ENCODE measurements around the gene UPK1A. TPM values are rescaled to one million over a fixed set of nuclear protein-coding genes. Genes with fewer than 3 reads are reported as not detected.

Gene UPK1A
- total RNA-seq, 1 experiment from 2014 or later = not detected

GRCh38 chr19:35620001-35620400 is 46.3 kb upstream of the UPK1A start:
- no TSS peak for BruUV-seq (replicated peaks)
- no peak for TF ChIP-seq EZH2 (IDR thresholded peaks at IDR 0.05; ENCODE audit: borderline replicate concordance, low read depth, low read length, poor library complexity, severe bottlenecking)
- TF ChIP-seq, protein P1, sequence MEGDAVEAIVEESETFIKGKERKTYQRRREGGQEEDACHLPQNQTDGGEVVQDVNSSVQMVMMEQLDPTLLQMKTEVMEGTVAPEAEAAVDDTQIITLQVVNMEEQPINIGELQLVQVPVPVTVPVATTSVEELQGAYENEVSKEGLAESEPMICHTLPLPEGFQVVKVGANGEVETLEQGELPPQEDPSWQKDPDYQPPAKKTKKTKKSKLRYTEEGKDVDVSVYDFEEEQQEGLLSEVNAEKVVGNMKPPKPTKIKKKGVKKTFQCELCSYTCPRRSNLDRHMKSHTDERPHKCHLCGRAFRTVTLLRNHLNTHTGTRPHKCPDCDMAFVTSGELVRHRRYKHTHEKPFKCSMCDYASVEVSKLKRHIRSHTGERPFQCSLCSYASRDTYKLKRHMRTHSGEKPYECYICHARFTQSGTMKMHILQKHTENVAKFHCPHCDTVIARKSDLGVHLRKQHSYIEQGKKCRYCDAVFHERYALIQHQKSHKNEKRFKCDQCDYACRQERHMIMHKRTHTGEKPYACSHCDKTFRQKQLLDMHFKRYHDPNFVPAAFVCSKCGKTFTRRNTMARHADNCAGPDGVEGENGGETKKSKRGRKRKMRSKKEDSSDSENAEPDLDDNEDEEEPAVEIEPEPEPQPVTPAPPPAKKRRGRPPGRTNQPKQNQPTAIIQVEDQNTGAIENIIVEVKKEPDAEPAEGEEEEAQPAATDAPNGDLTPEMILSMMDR (conservative IDR thresholded peaks at IDR 0.05; ENCODE audit: low read depth, low read length) = no peak

GRCh38 chr19:35621708-35622107 is 44.6 kb upstream of the UPK1A start:
- DNase-seq (ENCODE audit: low spot score) = no peak
- Histone ChIP-seq H3K9me3 (ENCODE audit: low read depth, low read length, poor library complexity, severe bottlenecking) (no peaks in the 10 kb centered on the region), H3K4me1 (ENCODE audit: insufficient read depth, low read length, poor library complexity, severe bottlenecking) (no peaks in the 10 kb centered on the region), H3K4me3 (ENCODE audit: low read depth, low read length, poor library complexity, severe bottlenecking) (no peak overlapping the region), H3K36me3 (ENCODE audit: insufficient read depth, low read length, poor library complexity, severe bottlenecking) (no peaks in the 10 kb centered on the region), H3K27ac (ENCODE audit: low read depth, low read length, poor library complexity, severe bottlenecking) (no peak overlapping the region), H3K27me3 (replicated peaks; ENCODE audit: insufficient read depth, low read depth, low read length, poor library complexity) (no peaks in the 10 kb centered on the region)
- intact Hi-C loops (cut with micrococcal nuclease; ENCODE audit: unreplicated experiment) = no loop called here
- BruUV-seq (replicated peaks) = no TSS peak
- ChIA-PET POLR2A (ENCODE audit: low non-redundant PET) (no interaction called here), CTCF (no interaction called here)
- no peak for TF ChIP-seq EZH2 (IDR thresholded peaks at IDR 0.05; ENCODE audit: borderline replicate concordance, low read depth, low read length, poor library complexity, severe bottlenecking)
- TF ChIP-seq, protein P1 (conservative IDR thresholded peaks at IDR 0.05; ENCODE audit: low read depth, low read length) = no peak

More at GRCh38 chr19:35620001-35620400, 46.3 kb upstream of the UPK1A start:
- no peak overlapping the region for H3K27ac ChIP-seq (ENCODE audit: low read depth, low read length, poor library complexity, severe bottlenecking)
- CTCF ChIA-PET = no interaction called here
- intact Hi-C loops (cut with micrococcal nuclease; ENCODE audit: unreplicated experiment) = no loop called here
- H3K36me3 ChIP-seq (ENCODE audit: insufficient read depth, low read length, poor library complexity, severe bottlenecking) = no peaks in the 10 kb centered on the region
- DNase-seq (ENCODE audit: low spot score) = no peak
- no peaks in the 10 kb centered on the region for H3K27me3 ChIP-seq (replicated peaks; ENCODE audit: insufficient read depth, low read depth, low read length, poor library complexity)
- H3K9me3 ChIP-seq (ENCODE audit: low read depth, low read length, poor library complexity, severe bottlenecking) = no peaks in the 10 kb centered on the region
- POLR2A ChIA-PET (ENCODE audit: low non-redundant PET) = no interaction called here
- H3K4me1 ChIP-seq (ENCODE audit: insufficient read depth, low read length, poor library complexity, severe bottlenecking) = no peaks in the 10 kb centered on the region
- H3K4me3 ChIP-seq (ENCODE audit: low read depth, low read length, poor library complexity, severe bottlenecking) = no peak overlapping the region

- H3K27me3 ChIP-seq (replicated peaks; ENCODE audit: insufficient read depth, low read depth, low read length, poor library complexity) = no peaks in the 10 kb centered on the region
- BruUV-seq (replicated peaks) = no TSS peak
- POLR2A ChIA-PET (ENCODE audit: low non-redundant PET) = no interaction called here
- H3K4me1 ChIP-seq (ENCODE audit: insufficient read depth, low read length, poor library complexity, severe bottlenecking) = peaks cover 1% of the 10 kb centered on the region
- intact Hi-C loops (cut with micrococcal nuclease; ENCODE audit: unreplicated experiment) = no loop called here
- no peaks in the 10 kb centered on the region for H3K9me3 ChIP-seq (ENCODE audit: low read depth, low read length, poor library complexity, severe bottlenecking)
- H3K27ac ChIP-seq (ENCODE audit: low read depth, low read length, poor library complexity, severe bottlenecking) = no peak overlapping the region
- no peak for DNase-seq (ENCODE audit: low spot score)
- CTCF ChIA-PET = no interaction called here
- H3K4me3 ChIP-seq (ENCODE audit: low read depth, low read length, poor library complexity, severe bottlenecking) = no peak overlapping the region
- no peaks in the 10 kb centered on the region for H3K36me3 ChIP-seq (ENCODE audit: insufficient read depth, low read length, poor library complexity, severe bottlenecking)
- TF ChIP-seq, protein P1 (conservative IDR thresholded peaks at IDR 0.05; ENCODE audit: low read depth, low read length) = no peak
- no peak for TF ChIP-seq EZH2 (IDR thresholded peaks at IDR 0.05; ENCODE audit: borderline replicate concordance, low read depth, low read length, poor library complexity, severe bottlenecking)
Measured at GRCh38 chr19:35622750-35623149, 43.6 kb upstream of the UPK1A start.
